Measurements from ENCODE around the gene SIGMAR1. TPM values are rescaled to one million over a fixed set of nuclear protein-coding genes. Genes with fewer than 3 reads are reported as not detected.
A peak's percentile ranks its signal among the peaks of the same experiment; 100 is the strongest.

Gene SIGMAR1
- total RNA-seq, 1 donor from 2014 or later, result 64.6 TPM

GRCh38 chr9:34669809-34670562 is 32.4 kb upstream of the SIGMAR1 start:
- peaks cover 2% of the 10 kb centered on the region for H3K9me3 Mint-ChIP-seq (ENCODE audit: low read depth)
- TF ChIP-seq CTCF (IDR thresholded peaks at IDR 0.05; ENCODE audit: unreplicated experiment), result no peak
- peaks cover 7% of the 10 kb centered on the region for H3K36me3 Mint-ChIP-seq (ENCODE audit: insufficient read depth)
- H3K27ac Mint-ChIP-seq, result no peak overlapping the region
- no peak for DNase-seq (ENCODE audit: low spot score, unreplicated experiment)
- no peaks in the 10 kb centered on the region for H3K27me3 Mint-ChIP-seq
- peaks cover 6% of the 10 kb centered on the region for H3K4me1 Mint-ChIP-seq (ENCODE audit: low read depth)
- no peak overlapping the region for H3K4me3 Mint-ChIP-seq (ENCODE audit: low read depth)

- Mint-ChIP-seq H3K4me3 (ENCODE audit: low read depth) (peak overlapping the region; percentile 91), H3K4me1 (ENCODE audit: low read depth) (peaks cover 4% of the 10 kb centered on the region), H3K27ac (peak overlapping the region; percentile 97), H3K27me3 (no peaks in the 10 kb centered on the region), H3K9me3 (ENCODE audit: low read depth) (peaks cover 2% of the 10 kb centered on the region), H3K36me3 (ENCODE audit: insufficient read depth) (peaks cover 7% of the 10 kb centered on the region)
- DNase-seq (ENCODE audit: low spot score, unreplicated experiment), result peak; percentile 87
- no peak for TF ChIP-seq CTCF (IDR thresholded peaks at IDR 0.05; ENCODE audit: unreplicated experiment)
Measured at GRCh38 chr9:34665381-34666250, 28.0 kb upstream of the SIGMAR1 start.

- no peak for TF ChIP-seq CTCF (IDR thresholded peaks at IDR 0.05; ENCODE audit: unreplicated experiment)
- Mint-ChIP-seq H3K36me3 (ENCODE audit: insufficient read depth) (peaks cover 7% of the 10 kb centered on the region), H3K4me1 (ENCODE audit: low read depth) (peaks cover 4% of the 10 kb centered on the region), H3K4me3 (ENCODE audit: low read depth) (peak overlapping the region; percentile 91), H3K27me3 (no peaks in the 10 kb centered on the region), H3K27ac (no peak overlapping the region), H3K9me3 (ENCODE audit: low read depth) (peaks cover 2% of the 10 kb centered on the region)
- DNase-seq (ENCODE audit: low spot score, unreplicated experiment), result peak; percentile 18
Measured at GRCh38 chr9:34665067-34665380, 27.4 kb upstream of the SIGMAR1 start.

DNA sequence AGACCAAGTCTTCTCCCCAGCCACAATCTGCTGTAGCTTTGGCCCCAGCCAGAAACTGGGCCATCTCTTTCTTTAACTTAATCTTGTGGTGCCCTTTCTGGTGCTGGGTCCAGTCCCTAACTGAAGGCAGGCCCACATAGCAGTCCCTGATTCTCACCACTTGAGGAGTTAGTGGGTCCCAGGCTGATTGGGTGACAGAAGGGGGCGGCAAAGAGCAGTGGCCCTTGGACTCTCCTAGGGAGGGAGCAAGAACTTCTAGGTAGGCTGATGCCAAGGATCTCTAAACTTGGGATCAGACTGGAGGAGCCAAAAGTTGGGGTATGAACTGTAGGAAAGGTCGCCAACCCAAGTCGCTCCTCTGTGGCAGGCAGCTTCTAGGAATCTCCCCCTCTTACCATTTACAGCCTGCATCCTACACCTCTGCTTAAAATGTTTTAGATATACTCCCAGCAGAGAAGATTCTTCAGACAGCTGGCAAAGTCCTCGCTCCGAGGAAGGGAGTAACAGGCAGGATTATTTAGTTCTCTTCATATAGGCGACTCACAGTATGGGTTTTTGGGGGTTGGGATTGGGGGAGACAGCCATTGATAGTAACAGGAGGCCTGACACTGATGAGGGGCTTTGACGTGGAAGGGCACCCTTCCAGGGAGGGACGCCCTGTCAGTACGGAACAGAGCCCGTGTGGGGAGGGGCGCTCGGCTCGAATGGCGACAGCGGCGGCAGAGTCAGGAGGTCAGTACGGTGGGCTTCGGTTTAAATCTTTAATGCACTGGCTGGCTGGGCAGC is 26.9 kb upstream of the SIGMAR1 start:
- peak; percentile 78 for TF ChIP-seq CTCF (IDR thresholded peaks at IDR 0.05; ENCODE audit: unreplicated experiment)
- no peaks in the 10 kb centered on the region for H3K27me3 Mint-ChIP-seq
- peak; percentile 60 for DNase-seq (ENCODE audit: low spot score, unreplicated experiment)
- H3K36me3 Mint-ChIP-seq (ENCODE audit: insufficient read depth), result peaks cover 4% of the 10 kb centered on the region
- H3K27ac Mint-ChIP-seq, result peak overlapping the region; percentile 90
- H3K4me1 Mint-ChIP-seq (ENCODE audit: low read depth), result peaks cover 4% of the 10 kb centered on the region
- peaks cover 2% of the 10 kb centered on the region for H3K9me3 Mint-ChIP-seq (ENCODE audit: low read depth)
- H3K4me3 Mint-ChIP-seq (ENCODE audit: low read depth), result peak overlapping the region; percentile 91

DNA sequence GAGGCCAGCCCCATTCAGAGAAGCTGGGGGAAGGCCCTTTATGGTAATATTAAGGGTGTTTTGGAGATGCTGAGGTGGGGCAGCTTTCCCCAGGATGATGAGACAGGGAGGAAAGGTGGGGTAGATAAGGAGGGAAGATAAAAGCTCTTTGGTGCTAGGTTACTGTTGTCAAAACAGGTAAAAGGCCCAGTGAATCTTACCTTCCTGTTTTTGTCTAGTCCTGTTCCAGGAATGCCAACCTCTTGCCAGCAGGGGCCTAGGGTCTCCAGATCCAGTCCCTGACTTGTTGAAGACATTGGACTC is 25.7 kb upstream of the SIGMAR1 start:
- Mint-ChIP-seq H3K27me3 (no peaks in the 10 kb centered on the region), H3K4me1 (ENCODE audit: low read depth) (peaks cover 4% of the 10 kb centered on the region), H3K36me3 (ENCODE audit: insufficient read depth) (no peaks in the 10 kb centered on the region), H3K27ac (no peak overlapping the region), H3K9me3 (ENCODE audit: low read depth) (no peaks in the 10 kb centered on the region), H3K4me3 (ENCODE audit: low read depth) (no peak overlapping the region)
- TF ChIP-seq CTCF (IDR thresholded peaks at IDR 0.05; ENCODE audit: unreplicated experiment), result no peak
- DNase-seq (ENCODE audit: low spot score, unreplicated experiment), result no peak

All from progenitor cell of endocrine pancreas (in vitro differentiated cells).